GM19468 (cell line): ENCODE results near the gene TGFBR3L.

Experiments
- ATAC-seq: cut with Tn5 transposase; IDR thresholded peaks from one replicate; pipeline ENCODE4 v1.9.1; 2021; ENCODE audit warnings: mild to moderate bottlenecking, moderate library complexity, moderate number of reproducible peaks; ENCODE audit not compliant: unreplicated experiment; ENCODE audit errors: extremely low read depth

The TGFBR3L gene

DNA sequence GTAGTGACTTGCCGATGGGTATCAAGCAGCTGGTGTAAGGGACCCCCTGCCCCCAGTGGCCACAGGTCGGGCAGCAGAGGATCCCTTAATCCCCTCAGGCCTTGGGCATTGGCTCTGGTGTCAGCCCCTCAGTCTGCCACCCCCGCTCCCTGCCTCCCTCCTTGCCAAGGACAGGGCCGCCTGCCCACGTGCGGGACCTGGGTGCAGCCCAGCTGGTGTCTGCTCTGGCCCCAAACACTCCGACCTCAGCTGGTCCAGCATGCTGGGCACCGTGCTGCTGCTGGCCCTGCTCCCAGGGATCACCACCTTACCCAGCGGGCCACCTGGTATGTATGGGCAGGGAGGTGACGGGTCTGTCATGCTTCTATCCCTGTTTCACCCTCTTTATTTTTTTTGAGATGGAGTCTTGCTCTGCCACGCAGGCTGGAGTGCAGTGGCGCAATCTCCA, at the start of gene TGFBR3L:
Gene TGFBR3L (plus strand): TSS at position 233 of the 448 bp plus-strand sequence.
- ATAC-seq: no peak

DNA sequence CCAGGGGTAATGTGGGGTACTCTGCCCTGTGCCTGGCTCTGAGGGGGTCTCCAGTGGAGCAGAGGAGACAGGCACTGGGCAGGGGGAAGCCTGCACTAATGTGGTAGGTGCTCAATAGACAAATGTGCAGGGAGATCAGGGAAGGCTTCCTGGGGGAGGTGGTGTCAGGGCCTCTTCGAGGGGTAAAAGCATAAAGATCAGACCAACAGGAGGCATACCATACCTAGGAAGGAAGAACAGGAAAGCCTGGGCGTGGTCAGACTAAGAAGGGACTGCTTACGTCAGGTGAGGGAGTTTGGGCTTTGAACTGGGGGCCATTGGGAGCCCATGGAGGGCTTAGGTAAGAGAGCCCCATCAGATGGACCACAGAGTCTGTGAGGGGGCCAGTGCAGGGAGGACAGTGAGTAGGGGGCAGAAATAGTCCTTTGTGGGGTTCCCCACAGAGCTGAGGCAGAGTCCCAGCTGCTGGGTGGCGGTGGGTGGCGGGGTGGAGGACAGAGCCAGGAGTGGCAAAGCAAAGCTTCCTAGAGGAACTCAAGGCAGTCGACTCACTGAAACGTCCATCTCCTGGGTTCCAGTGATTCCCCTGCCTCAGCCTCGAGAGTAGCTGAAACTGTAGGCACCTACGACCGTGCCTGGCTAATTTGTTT, 49.2 kb upstream of the TGFBR3L start:
- ATAC-seq: no peak

DNA sequence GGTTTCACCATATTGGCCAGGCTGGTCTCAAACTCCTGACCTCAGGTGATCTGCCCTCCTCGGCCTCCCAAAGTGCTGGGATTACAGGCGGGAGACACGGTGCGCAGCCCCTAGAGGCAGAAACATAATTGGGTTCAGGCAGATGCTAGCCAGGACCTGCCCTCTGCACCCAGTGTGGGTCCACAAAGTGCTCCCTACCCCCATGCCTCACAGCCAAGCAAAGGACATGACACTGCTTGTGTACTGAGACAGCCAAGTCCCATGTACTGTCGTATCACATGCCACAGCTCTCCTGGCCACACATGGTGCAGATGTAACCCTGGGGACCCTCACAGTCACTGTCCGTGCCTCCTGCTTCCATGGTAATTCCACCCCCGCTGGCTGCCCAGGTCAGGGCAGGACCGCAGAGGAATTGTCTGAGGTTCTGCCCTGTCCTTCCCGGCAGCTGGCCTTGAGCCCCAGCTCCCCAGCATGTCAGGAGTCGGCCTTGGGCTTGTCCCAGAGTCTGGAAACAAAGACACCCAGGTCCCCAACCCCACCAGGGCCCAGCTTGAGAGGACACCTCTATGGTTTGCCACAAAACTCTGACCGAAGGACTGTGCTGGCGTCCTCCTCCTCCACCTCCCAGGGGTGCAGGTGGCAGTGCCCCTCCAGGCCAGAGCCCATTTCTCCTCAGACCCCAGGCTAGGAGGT, 48.1 kb upstream of the TGFBR3L start:
- no peak for ATAC-seq

DNA sequence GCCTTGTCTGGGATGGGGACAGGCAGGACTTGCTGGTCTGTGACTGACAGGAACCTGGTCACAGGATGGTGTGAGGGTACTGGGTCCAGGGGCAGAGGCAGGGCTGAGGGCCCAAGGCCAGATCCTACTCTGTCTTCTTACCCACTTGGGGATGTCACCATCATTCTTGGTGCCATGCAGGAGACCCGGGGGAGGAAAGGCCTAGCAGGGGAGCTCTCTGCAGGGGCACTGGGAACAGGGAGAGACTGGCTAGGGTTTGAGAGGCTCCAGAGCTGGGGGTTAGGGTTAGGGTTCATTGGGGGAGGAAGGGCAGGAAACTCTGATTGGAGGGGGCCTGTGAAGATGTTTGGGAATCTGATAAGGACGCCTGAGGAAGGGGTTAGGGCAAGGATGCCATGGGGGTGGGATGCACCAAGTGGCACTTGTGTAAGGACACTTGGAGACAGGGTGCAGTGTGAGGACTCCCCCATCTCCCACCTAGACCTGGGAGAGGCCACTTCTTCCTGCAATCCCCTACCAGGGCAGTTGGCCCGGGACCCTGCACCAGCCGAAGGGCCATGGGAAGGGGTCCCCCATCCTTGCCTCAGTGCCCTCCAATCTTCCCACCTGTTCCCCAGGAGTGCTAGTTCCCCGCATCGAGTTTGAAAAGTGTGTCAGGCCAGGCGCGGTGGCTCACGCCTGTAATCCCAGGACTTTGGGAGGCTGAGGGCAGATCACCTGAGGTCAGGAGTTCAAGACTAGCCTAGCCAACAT, 47.4 kb upstream of the TGFBR3L start:
- ATAC-seq: no peak

DNA sequence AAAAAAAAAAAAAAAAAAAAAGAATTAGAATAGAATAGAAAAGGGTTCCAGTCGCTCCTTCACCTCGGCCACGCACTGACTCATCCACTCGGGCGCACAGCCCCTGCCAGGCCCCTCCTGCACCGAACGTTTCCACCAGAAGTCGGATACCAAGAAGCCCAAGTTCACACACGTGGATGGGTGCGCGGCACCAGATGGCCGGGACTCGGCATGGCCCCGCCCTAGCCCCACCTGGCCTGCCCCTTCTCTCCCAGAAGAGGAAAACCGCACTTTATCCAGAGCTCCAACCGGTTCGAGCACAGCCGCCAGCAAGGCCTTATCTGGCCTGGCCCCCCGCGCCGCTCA, 46.3 kb upstream of the TGFBR3L start:
- ATAC-seq: no peak

DNA sequence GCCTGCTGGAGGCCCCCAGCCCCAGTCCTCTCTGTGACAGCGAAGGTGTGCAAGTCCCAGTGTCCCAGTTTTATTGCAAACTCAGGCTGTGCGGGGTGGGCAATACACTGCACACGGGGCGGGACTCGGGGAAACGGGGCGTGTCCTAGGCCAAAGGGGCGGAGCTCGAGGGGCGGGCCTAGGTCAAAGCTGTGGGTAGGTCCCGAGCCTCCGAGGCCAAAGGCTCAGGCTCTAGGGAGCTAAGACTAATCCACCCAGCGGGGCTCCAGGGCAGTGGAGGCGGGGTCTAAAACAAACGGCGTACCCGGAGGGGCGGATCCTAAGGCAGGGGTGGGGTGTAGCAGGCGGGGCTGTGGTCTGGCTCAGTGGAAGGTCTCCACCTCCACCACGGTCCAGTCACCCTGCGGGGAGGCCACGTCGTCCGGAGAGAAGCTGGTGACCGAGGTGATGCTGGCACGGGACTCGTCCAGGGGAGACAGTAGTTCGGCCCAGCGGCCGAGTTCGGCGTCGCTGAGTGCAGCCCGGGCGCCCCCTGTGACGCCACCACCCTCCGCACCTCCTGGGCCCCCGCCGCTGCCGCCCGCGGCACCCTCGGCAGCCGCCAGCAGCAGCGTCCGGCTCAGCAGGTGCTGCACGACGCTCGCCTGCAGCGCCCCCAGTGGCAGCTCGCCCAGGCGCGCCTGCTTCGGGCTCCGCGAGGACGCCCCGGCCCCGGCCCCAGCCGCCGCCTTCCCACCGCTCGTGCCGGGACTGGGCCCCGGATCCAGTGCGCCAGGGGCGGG, 45.8 kb upstream of the TGFBR3L start:
- peak; percentile 50 for ATAC-seq

DNA sequence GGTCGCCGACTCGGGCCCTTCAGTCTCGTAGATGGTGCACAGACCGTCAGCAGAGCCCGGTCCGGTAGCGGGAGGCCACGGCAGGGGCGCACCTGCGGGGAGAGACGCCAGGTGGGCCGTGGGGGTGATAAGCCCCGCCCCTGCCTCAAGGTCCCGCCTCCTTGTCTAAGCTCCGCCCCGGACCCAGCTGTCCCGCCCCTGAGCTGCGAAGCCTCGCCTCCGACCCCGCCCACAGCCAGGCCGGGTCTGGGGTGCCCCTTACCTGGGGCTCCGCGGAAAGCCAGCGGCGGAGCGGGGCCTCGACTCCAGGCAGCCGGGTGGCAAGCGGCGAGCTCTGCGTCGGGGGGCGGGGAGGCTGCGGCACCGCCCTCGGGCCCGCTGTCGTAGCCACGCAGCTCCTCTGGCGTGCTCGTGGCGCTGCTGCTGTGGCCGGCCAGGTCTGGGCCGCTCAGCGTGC, 45.1 kb upstream of the TGFBR3L start:
- ATAC-seq: peak; percentile 8

DNA sequence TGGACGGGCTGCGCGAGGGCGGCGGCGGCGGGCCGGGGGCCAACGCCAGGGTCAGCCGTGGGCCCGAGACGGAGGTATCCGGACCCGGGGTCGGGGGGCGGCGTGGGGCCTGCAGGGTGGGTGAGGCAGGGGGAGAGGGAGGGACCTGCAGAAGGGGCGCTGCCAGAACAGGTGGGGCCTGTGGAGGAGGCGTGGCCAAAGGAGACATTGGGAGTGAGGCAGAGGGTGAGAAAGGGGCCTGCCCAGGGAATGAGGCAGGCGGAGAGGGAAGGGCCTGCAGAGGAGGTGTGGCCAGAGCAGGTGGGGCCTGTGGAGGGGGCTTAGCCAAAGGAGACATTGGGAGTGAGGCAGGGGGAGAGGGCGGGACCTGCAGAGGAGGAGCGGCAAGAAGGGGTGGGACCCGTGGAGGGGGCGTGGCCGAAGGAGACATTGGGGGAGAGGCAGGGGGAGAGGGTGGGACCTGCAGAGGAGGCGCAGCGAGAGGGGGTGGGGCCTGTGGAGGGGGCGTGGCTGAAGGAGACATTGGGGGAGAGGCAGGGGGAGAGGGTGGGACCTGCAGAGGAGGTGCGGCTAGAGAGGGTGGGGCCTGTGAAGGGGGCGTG, 44.6 kb upstream of the TGFBR3L start:
- no peak for ATAC-seq

DNA sequence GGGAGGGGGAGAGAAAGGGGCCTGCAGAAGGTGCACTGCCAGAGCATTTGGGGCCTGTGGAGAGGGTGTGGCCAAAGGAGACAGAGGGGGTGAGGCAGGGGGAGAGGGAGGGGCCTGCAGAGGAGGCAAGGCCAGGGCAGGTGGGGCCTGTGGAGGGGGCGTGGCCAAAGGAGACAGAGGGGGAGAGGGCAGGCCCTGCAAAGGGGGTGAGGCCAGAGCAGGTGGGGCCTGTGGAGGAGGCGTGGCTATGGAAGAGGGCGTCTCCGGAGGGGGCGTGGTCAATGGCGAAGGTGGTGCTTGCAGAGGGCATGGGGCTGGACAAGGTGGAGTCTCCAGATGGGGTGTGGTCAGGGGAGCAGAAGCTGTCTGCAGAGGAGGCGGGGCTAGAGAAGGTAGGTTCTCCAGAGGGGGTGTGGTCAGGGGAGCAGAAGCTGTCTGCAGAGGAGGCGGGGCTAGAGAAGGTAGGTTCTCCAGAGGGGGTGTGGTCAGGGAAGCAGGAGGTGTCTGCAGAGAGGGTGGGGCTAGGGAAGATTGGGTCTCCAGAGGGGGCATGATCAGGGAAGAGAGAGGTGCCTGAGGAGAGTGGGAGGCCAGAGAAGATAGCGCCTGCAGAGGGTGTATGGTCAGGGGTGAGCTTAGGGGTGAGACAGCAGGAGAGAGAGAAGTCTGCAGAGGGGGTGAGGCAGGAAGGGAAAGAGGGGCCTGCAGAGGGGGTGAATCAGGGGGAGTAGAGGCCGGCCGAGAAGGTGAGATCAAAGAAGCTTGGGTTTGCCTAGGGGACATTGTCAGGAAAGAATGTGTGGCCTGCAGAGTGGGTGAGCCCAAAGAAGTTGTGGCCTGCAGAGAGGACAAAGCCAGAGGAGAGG, 43.8 kb upstream of the TGFBR3L start:
- ATAC-seq: no peak

DNA sequence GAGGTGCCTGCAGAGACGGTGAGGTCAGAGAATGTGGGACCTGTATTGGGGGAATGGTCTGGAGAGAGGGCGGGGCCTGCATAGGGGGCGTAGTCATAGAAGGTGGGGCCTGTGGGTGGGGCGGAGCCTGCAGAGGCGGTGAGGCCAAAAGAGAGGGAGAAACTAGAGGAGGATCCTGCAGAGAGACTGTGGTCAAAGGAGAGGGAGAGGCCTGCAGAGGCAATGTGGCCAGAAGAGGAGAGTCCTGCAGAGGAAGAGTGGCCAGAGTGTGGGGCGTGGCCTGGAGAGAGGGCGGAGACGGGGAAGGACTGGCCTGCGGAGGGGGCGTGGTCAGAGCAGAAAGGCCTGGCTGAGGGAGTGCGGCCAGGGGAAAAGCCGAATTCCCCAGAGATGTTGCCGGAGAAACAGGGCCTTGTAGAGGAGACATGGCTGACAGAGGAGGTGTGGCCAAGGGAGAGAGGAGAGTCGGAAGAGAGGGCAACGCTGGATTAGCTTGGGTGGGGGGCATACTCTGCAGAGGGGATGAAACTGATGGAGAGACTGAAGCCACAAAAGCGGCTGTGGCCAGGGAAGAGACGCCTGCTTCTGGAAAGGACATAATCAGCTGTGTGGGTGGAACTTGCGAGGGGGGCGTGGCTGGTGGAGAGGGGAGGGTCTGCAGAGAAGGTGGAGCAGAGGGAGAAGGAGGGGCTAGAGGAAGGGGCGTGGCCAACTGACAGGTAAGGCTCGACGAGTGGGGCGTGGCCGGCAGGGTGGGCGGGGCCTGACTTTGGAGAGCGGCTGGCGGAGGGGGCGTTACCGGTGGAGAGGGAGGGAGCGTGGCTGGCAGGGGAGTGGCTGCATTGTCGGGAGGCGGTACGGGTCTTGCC, 43.0 kb upstream of the TGFBR3L start:
- no peak for ATAC-seq

DNA sequence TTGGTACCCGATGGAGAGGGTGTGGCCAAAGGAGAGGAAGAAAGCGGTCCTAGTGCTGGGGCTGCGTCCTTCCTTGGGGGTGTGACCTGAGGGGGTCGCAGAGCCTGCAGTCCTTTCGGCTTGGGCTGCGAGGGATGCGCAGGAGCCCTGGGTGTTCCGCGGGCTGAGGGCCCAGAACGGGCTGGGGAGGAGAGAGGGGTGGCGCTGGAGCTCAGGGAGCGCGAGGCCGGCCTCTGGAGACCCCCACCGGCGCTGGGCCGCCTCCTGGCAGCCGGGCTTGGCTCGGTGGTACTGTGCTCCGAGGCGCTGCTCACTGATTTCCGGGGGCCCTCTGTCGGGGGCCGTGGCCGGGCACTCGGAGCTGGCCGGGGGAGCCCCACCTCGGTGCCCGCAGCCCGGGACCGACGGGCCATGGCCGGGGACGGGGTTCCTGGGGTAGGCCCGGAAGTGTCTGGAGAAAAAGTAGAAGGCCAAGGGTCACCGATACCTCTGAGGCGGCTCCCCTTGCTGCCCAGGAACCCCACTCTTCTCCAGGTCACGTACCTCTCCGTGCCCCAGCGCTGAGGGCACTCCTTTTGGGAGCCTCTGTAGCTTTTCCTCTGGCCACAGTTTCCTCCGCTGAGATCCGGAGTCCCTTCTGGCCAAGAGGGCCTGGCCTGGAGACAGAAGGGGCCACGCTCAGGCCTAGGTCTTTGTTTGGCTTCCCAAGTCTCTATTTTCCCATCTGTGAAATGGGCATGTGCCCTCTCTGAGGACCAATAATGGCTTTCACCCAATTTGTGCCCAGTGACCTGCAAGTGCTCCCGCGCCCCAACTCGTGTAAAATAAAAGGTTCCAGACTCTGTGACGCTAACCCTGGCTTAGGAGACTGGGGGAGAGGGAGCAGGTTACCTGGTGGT, 42.1 kb upstream of the TGFBR3L start:
- ATAC-seq: no peak

DNA sequence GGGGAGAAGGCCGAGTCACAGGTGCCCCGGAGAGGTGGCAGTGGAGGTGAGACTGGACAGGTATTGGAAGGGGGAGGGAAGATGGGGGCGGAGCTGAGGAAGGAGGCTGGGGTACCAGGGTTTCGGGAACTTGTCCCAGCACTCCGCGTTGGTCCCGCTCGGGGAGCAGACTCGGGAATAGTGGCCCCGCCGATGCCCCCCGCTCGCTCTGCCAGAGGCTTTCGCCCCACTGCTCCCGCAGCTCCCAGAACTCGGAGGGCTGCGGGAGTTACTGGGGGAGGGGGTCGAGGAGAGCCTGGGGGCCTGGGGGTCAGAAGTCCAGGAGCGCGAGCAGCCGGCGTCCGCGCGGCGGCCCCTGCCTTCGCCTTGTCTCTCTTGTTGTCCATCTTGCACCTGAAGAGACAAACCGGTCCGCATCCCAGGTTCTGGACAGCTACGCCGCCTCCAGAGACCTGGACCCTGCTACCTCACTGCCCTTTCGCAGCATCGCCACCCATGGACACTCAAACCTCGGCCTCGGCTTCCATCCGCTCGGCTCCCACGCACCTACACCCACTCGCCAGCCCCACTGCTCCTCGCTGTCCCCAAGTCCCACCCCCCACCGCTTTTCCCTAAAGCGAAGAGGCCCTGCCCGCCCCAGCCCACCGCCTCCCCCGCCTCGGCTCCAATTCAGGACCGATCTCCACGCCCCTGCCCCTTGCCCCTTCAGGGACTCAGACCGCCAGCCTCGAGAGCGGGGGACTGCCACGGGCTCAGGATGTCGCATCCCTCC, 41.1 kb upstream of the TGFBR3L start:
- ATAC-seq: no peak

DNA sequence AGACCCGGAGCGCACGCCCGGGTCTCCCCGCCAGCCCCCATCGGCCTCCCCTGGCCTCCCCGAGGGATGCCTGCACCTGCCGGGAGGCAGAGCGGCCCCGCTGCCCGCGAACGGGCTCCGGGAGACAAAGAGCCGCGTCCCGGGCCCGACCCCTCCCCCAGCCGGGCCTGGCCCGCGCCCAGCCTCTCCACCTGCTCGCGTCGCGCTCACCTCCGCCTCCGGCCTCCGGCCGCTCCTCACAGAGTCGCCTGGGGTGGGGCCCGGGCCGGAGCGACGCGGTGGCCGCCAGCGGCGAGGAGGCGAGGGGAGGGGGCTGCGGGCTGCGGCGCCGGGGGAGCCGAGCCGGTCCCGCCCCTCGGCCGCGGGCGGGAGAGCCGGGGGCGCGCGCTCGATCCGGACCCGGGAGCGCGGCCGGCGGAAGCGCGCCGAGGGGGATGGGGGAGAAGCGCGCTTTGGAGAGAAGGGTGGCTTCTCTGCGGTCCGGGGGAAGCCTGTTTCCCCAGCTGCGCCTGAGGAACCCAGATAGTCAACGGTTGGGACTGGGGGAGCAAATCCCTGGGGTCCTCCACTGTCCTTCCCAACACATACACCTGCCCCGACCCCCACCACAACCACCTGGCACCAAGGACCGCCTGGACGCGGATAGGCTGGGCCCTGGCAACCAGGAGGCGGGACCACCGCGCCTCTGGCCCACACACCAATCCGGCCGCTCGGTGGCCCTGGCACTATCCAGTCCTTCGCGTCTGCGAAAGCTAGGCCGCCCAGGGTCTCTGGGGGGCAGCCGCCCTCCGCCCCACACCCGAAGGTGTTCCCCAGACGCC, 40.3 kb upstream of the TGFBR3L start, which contains the start of gene PRR36:
Gene PRR36 (minus strand): TSS at position 315 of the 821 bp plus-strand sequence. CDS start 701 bp downstream, outside the sequence.
- no peak for ATAC-seq

DNA sequence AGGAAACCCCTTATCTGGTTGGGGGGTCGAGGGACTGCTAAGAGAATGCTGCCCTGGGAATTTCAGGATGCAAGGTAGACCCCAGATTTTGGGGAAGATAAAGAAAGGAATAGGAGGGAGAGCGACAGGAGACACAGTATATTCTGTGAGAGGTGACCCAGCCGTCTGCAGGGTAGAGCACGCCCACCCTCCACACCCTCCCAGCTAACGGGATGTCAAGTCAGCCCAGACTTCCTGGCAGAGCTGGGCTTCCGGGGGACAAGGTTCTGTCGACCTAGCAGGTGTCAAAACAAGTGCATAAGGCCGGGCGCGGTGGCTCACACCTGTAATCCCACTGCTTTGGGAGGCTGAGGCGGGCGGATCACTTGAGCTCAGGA, 39.7 kb upstream of the TGFBR3L start:
- ATAC-seq: no peak

DNA sequence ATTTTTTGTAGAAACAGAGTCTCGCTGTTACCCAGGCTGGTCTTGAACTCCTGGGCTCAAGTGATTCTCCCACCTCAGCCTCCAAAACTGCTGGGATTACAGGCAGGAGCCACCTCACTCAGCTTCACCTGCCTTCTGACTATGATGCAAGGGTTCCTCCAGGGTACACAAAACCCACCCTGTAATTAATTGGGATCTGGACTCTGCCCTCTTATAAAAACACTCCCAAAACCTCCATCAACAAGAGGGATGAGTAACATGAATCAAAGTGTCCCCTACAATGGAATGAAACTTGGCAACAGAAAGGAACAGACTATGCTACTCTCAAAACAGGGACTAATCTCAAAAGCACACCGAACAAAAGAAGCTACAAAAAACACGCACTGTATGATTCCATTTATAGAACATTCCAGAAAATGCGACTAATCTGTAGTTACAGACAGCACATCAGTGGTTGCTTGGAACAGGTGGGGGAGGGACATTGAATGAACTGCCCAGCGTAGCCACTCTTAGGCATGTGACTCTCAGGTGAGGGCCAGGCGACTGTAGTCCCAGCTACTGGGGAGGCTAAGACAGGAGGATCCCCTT, 37.3 kb upstream of the TGFBR3L start:
- ATAC-seq: no peak
